ENCODE measurements around the gene IRS4.

IRS4 gene

GRCh38 chrX:108736509-108737479 is at the start of gene IRS4:
IRS4 (minus strand) TSS chrX:108736563.
- no peak for DNase-seq (ENCODE audit: low spot score)

GRCh38 chrX:108772549-108772948 is 36.2 kb upstream of the IRS4 start:
- no peak for DNase-seq (ENCODE audit: low spot score)

GRCh38 chrX:108763559-108763958 is 27.2 kb upstream of the IRS4 start:
- no peak for DNase-seq (ENCODE audit: low spot score)

GRCh38 chrX:108740299-108740774 is 4.0 kb upstream of the IRS4 start:
- DNase-seq (ENCODE audit: low spot score) = no peak

GRCh38 chrX:108737754-108738153 is 1.4 kb upstream of the IRS4 start:
- no peak for DNase-seq (ENCODE audit: low spot score)

- DNase-seq (ENCODE audit: low spot score) = no peak
Measured at GRCh38 chrX:108735679-108736508, 469 bp downstream of the IRS4 start.

- no peak for DNase-seq (ENCODE audit: low spot score)
Measured at GRCh38 chrX:108735091-108735678, 1.2 kb downstream of the IRS4 start.

GRCh38 chrX:108734426-108734825 is 1.9 kb downstream of the IRS4 start:
- DNase-seq (ENCODE audit: low spot score) = no peak

- DNase-seq (ENCODE audit: low spot score) = no peak
Measured at GRCh38 chrX:108732630-108733321, 3.6 kb downstream of the IRS4 start.

GRCh38 chrX:108731153-108731552 is 5.2 kb downstream of the IRS4 start:
- DNase-seq (ENCODE audit: low spot score) = no peak

- no peak for DNase-seq (ENCODE audit: low spot score)
Measured at GRCh38 chrX:108726748-108727147, 9.6 kb downstream of the IRS4 start.

- no peak for DNase-seq (ENCODE audit: low spot score)
Measured at GRCh38 chrX:108722561-108722960, 13.8 kb downstream of the IRS4 start.

- DNase-seq (ENCODE audit: low spot score) = no peak
Measured at GRCh38 chrX:108712886-108713285, 23.5 kb downstream of the IRS4 start.

GRCh38 chrX:108704839-108705238 is 31.5 kb downstream of the IRS4 start:
- DNase-seq (ENCODE audit: low spot score) = no peak

- DNase-seq (ENCODE audit: low spot score) = no peak
Measured at GRCh38 chrX:108702530-108702929, 33.8 kb downstream of the IRS4 start.

- DNase-seq (ENCODE audit: low spot score) = no peak
Measured at GRCh38 chrX:108701633-108702032, 34.7 kb downstream of the IRS4 start.

GRCh38 chrX:108699368-108699767 is 37.0 kb downstream of the IRS4 start:
- DNase-seq (ENCODE audit: low spot score) = no peak

GRCh38 chrX:108696690-108697089 is 39.7 kb downstream of the IRS4 start:
- no peak for DNase-seq (ENCODE audit: low spot score)
